KG1 (cell line): ENCODE data around the gene EGFLAM.

ENCODE experiments used
- DNase-seq: peaks from one replicate; lab custom pipeline; 2025; lab: John Stamatoyannopoulos, UW

The EGFLAM gene

DNA sequence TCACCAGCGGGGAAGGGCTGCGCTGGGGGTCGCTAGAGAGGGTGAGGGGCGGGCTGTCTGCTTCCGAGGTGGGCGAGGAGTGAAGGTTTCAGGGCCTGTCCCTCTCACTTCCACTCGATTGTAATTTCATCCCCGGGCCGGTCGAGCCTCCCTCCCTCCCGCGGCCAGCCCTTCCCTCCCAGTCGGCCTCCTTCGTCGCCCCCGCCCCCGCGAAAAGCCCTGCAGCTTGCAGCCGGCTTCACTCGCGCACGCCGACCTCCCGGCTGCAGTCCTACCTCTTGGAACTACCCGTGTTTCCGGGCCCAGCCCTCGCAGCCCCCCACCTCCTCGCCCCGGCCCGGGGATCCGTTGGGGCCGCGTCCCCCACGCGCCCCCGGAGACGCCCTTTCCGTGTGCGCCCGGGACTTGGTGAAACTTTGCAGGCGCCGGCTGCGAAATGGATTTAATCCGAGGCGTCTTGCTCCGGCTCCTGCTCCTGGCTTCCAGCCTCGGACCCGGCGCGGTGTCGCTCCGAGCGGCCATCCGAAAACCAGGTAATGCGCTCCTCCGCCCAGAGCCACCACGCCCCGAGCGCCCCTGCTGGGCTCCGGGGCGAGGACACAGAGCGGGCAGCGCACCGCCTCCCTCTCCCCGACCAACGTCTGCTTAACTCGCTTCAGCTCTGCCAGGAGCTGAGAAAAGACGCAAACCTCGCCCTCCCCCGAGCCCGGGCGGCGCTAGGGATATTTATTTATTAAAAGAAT is at the start of gene EGFLAM:
TSS of gene EGFLAM (plus strand) at position 241 of the 743 bp plus-strand sequence. CDS start at position 437, 196 bp downstream.
- no peak for DNase-seq

GRCh38 chr5:38208782-38209378 is 49.5 kb upstream of the EGFLAM start:
- no peak for DNase-seq

DNA sequence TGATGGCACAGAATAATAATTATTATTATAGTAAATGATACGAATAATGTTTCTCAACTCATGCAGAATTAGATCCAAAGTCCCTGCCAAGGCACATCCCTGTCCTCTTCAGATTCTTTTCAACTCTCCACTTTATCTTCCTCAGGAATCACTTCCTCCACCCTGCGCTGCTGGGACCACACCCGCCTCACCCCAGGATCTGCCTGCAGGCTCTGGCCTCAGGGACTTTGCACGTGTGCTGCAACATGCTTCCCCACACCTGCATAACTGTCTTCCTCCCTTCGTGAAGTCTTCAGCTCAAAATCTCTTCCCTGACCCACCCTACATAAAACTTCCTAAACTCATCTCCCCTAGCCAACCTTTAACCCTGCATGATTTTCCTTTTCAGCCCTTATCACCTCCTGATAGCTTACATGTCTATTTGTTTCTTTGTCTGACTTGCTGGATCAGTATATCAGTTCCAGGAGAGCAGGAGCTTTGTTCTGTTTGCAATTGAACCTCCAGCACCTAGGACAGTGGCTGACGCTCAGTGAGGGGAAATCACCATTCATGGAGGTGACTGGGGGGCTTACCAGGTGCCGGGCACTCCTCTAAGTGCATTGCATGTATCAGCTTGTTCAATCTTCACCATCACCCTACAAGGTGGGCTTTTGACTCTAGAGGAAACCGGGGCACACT is 47.5 kb upstream of the EGFLAM start:
- DNase-seq, result no peak

DNA sequence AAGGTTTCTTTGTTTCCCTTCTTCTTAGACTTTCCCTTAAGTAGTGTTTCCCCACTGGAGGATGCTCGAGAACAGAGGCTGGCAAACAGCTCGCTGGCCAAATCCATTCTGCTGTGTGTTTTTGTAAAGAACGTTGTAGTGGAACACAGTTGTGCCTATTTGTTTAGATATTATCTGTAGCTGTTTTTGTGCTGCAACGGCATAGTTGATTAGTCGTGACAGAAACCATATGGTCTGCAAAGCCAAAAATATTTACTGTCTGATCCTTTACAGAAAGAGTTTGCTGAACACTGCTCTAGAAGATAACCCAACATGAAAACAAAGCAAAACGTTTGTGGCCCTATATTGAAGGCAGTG is 47.0 kb upstream of the EGFLAM start:
- DNase-seq, result no peak

DNA sequence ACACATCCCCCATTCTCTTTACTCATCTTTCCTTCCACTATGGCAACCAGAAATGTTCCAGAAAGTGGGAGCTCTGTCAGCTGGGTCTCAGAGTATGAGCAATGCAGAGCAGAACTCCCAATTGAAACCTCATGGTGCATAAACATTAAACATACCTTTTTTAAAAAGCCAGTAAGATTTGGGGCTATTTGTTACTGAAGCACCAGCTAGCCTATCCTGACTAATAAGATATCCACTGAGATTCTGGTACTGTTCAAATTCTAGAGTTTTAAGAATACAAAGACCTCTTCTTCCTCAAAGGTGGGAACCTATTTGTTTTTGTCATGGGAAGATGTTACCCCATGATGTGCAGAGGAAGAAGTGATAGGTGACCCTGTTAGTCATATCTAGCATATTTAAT is 46.1 kb upstream of the EGFLAM start:
- no peak for DNase-seq

GRCh38 chr5:38226091-38226490 is 32.3 kb upstream of the EGFLAM start:
- DNase-seq, result no peak

GRCh38 chr5:38228914-38229313 is 29.4 kb upstream of the EGFLAM start:
- DNase-seq, result no peak

GRCh38 chr5:38234737-38235136 is 23.6 kb upstream of the EGFLAM start:
- DNase-seq, result no peak

- DNase-seq, result no peak
Observed at GRCh38 chr5:38237681-38238080, 20.7 kb upstream of the EGFLAM start.

DNA sequence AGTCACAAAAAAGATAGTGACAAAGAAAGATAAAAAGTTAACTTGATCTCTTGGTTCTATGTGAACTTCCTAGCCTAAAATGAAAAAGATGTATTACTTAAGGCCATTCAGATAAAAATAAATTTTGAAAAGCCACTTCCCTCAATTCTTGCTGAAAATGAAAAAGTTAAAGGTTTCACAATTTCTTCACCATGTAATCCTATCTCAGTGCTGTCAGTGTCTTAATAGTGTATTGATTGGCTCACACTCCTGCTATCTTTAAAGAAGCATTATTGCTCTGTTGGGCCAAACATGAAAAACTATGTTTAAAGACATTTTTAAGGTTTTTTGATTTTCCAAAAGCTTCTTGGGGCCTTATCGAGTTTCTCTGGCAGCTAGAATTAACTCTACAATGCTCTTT is 18.1 kb upstream of the EGFLAM start:
- DNase-seq, result no peak

DNA sequence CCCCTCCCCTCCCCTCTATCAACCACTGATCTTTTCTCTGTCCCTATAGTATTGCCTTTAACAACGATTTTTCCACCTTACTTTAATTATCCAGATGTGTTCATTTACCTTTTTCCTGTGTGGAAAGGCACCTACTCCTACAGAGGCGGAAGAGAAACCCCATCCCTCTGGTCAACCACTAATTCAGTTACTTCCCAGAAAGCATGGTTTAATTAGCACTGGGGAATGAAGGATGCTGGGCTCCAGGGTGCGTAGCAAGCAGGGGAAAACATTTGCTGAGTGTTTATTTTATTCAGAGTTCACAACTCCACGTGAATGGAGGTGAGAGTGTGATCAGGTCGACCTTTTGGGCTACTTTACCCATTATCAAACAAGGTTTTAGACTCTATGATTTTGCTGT is 16.7 kb upstream of the EGFLAM start:
- DNase-seq, result no peak

GRCh38 chr5:38245307-38245706 is 13.1 kb upstream of the EGFLAM start:
- no peak for DNase-seq

DNA sequence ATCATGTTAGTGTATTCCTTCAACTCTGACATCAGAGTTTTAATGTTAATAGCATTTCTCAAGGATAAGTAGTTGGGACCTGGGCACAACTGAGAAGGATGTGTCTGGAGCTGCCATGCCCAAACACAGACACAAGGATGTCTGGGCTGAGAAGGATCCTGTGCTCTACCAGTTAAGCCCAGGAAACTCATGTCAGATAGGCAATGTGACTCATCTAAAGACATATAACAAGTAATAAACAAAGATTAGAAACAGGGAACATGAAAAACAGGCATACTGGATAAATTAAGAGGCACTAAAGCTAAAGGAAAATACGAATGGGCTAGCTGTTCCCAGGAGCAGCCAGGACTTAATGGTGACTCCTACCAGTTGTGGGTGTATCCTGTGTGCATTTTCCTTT is 9.1 kb upstream of the EGFLAM start:
- DNase-seq, result no peak

DNA sequence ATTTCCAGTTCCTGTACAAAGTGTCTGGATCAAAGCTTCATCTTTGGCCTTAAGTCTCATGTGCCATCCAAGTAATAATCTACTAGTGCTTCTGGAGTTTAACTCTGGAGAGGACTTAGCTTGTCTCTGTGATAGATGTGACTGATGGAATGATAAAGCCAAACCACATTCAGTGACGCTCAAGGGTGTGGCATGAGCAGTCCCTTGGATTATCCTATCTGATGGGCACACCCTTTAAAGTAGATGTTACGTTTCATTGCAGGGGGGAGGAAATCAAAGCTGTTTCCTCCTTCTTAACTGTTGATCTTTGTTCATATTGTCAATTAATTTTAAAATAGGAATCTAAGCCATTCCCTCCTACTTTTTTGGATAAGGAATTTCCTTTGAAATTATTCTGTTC is 8.5 kb upstream of the EGFLAM start:
- DNase-seq, result no peak

GRCh38 chr5:38250763-38251448 is 7.5 kb upstream of the EGFLAM start:
- DNase-seq, result no peak

DNA sequence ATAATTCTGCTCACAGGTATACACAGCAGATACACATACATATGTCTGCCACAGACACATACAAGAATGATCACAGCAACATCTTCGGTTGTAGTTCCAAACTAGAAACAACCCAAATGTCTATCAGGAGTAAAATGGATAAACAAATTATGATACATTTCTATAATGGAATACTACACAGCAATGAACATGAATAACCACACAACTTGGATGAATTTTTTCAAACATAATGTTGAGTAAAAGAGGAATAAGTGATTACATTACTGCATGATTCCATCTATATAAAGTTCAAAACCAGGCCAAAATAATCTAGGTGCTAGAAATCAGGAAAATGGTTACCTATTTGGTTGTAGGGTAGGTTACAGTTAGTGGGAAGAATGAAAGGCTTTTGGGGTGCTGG is 4.6 kb upstream of the EGFLAM start:
- no peak for DNase-seq

- DNase-seq, result no peak
Observed at GRCh38 chr5:38257308-38258041, 884 bp upstream of the EGFLAM start.

DNA sequence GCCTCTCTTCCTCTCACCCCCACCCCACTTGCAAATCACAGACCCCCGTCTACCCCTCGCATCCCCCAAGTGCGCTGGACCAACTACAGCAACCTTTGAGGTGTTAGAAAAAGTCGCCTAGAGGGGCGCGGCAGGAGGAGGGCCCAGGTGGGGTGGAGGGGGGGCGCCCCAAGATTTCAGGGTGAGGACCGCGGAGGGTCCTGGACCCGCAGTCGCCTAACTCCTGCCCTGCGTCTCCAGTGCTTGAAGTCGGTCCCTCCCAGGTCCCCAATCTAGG is 379 bp upstream of the EGFLAM start:
- no peak for DNase-seq

DNA sequence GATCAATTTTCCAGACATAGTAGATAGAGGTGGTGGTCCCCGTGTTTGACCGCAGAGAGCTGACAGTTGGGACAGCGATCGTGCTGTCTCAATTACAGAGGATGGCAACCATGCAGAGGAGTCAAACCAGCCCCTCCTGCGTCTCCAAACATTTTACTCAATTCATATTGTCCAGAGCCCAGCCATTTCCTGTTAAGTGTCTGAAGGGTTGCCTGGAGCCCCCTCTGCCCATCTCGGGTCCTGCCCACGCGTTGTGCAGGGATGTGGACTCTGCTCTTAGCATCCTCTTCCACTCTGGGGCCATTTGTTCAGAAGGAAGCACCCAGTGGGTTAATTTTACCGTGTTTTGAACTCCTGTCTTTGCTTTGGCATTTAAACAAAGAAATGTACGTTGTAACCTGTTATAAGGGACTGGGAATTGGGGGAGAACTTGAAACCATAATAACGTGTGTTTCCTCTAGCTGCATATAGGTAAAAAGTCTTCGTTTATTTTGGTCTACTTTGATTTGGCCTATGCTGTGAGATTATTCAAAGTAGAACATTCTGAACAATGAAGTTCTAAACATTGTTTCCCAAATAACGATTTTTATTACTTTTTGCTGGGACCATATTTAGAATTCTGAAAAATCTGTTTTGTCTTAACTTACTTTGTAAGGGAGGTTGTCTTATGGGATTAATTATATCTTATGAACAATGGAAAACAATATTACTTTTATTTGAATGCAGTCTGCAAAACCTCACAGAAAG is 876 bp downstream of the EGFLAM start:
- no peak for DNase-seq

GRCh38 chr5:38259809-38260160 is 1.4 kb downstream of the EGFLAM start:
- no peak for DNase-seq

DNA sequence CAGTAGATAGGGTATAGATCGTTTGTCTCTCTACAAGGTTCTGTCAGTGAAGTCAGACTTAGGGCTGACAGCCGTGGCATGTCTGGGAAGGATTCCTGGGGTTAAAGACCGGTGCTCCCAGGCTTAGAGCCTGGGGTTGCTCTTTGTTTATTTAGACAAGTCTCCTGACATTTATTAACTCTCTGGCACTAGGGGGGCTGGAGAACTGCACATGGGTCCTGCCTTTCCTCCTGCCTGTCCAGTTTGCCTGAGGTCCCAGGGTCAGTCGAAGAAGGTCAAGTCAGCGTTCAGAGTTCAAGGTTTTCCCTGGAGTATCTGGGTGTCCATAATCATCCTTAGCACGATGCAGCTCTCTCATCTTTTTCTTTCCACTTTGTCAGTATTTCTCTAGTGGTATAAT is 5.6 kb downstream of the EGFLAM start:
- no peak for DNase-seq
